NCI-H510A (cell line): ENCODE results near the gene SF3B2.
"Not testable (repeated sequence)": the region's sequence is repeated elsewhere in the genome, so short reads cannot be mapped to it uniquely, and the experiment has no call there.

Source experiments
- DNase-seq: peaks from one replicate; lab custom pipeline; 2025; lab: John Stamatoyannopoulos, UW

Gene SF3B2

DNA sequence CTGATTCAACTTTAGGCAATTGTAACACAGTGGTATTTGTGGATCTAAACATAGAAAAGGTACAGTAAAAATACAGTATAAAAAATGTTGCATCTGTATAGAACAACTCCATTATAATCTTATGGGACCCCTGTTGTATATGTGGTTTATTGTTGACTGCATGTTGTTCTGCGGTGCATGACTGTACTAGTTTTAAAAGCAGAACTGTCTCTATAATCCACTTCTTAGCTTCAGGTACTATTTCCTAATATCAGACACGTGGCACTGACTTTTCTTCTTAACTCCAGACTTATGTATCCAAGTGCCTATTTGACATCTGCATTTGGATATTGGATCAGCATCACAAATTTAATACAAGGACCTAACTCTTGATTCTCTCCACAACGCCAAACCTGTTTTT is 59.0 kb downstream of the SF3B2 start:
- no peak for DNase-seq

DNA sequence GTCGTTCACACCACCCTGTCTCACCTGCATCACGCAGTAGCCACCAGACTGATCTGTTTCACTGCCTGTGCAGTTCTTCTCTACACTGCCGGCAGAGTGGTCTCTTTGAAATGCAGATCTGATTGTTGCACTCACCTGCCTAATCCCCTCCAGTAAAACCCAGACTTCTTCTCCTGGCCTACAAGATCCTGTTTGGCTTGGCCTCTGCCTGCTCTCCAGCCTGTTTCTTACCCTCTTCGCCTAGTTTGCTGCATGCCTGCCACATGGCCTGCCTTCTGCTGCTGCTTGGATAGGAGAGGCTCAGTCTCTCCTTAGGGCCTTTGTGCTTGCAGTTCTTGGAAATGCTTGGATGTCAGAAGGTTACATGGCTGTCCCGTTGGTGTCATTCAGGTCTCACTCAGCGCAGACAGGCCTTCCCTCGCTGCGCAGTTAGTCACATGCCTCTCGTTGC is 59.9 kb downstream of the SF3B2 start:
- DNase-seq = no peak

DNA sequence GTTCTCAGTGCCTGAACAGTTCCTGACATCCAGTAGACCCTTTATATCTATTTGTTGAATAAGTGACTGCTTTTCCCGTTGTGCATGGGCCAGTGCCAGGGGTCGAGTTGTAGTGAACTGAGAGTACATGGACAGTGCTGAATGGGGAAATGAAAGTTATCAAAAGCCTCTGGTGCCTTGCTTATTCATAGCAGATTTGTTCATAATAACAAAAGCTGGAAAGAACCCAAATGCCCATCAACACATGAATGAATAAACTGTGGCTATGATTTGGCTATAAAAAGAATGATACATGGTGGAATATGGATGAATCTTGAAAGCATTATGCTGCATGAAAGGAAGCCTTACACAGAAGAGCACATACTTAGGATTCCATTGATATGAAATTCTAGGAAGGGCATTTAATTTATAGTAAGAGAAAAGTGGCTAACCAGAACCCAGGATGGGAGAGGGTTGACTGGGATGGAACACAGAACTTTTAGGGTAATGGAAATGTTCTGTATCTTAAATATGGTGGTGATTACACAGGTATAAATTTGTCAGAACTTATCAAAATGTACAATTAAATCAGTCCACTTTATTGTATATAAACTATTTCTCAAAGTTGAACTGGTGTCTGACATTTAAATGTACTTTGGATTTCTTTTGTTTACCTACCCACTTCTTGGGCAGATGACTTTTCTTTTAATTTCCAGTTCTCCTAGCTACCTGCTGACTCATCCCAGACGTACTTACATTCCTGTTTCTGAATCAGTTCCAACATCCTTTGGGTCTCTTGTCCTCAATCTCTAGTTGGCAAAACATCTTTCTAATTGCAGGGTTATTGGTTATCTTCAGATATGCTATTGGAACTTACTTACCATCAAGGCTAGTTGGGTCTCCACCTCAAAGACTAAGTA is 60.7 kb downstream of the SF3B2 start:
- DNase-seq = no peak

DNA sequence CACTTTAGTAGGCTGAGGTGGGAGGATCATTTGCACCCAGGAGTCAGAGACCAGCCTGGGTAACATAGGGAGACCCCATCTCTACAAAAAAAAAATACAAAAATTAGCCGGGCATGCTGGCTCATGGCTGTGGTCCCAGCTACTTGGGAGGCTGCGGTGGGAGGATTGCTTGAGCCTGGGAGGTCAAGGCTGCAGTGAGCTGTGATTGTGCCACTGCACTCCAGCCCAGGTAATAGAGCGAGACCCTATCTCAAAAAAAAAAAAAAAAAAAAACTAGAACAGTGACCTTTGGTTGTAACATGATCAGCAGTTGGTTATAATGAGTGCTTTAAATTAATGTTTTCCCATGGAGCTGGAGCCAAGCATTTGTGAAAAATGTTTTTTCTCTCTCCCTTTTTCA is 62.8 kb downstream of the SF3B2 start:
- DNase-seq = not testable (repeated sequence)

DNA sequence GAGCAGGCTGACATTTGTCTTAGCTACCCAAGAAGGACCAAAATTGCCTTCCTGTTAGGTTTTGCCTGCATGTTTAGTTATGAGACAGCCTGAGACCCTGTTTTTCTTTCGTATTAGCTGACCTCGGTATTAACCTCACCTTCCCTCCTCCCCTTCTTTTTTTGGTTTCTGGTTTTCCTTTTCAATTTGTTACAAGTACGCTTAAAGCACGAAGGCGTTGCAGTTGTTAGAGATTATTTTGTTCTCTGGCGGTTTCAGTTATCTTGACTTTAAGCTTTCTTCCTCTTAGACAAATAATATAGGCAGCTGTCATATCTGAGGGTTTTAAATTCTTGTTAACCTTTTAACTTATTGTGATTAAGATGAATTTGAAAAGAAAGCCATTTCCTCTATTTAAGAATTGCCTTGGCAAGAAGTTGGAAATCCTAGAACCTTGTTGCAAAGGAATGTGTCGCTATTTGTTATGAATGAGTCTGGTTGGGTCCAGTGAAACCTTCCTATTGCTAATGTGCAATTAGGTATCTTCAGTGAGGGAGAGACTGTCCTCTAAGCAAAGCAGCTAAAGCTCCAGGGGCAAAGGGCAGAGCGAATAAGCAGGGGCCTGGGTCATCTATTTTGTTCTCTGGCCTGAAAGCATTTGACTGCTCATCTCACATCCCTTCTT is 63.6 kb downstream of the SF3B2 start:
- DNase-seq = no peak

DNA sequence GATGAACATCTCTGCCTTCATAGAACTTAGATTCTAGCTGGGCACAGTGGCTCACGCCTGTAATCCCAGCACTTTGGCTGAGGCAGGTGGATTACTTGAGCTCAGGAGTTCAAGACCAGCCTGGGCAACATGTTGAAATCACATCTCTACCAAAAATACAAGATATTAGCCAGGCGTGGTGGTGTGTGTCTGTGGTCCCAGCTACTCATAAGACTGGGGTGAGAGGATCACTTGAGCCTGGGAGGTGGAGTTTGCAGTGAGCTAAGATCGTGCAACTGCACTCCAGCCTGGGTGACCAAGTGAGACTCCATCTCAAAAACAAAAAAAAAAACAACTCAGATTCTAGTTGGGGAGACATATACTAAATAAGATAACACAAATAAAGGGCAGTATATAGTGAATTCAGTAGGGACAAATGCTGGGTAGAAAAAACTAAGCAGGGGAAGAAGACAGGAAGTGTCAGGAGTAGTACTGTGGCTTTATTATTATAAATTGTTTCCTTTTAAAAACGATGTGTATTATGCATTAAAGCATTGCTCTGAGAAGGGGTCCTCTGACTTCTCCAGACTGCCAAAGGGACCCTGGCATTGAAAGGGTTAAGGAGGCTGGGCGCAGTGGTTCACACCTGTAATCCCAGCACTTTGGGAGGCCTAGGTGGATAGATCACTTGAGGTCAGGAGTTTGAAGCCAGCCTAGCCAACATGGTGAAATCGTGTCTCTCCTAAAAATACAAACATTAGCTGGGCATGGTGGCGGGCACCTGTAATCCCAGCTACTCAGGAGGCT is 64.6 kb downstream of the SF3B2 start:
- no peak for DNase-seq

DNA sequence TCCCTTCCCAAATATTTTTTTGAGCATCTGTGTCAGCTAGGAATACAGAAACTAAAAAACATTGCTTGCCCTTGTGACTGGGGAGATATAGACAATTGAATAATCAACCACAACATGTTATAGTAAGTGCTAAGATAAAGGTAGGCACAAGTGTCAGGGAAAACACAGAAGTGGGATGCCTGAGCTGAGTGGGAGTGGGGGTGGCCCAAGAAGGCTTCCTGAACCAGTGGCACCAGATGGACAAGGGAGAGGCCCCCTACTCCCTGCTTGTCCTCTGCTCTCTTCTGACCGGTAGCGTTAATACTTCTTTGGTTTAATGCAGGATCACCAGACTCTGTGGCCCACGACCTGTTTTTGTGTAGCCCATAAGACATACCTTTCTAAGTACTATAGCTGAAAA is 66.7 kb downstream of the SF3B2 start:
- DNase-seq = no peak
